Astrocyte (in vitro differentiated cells and primary cell): Measurements from ENCODE around the gene PAM.

ENCODE experiments used
- EZH2 ChIP-seq: IDR thresholded peaks from 2 replicates; pipeline ENCODE4 v1.6.1; 2012; ENCODE audit warnings: mild to moderate bottlenecking, low read length, inconsistent platforms; ENCODE audit not compliant: insufficient read depth
- TF ChIP-seq, protein P1 (sequence below): IDR thresholded peaks from 2 replicates; pipeline ENCODE4 v1.5.1; 2011; ENCODE audit warnings: low read depth, mild to moderate bottlenecking, inconsistent platforms, low read length, moderate library complexity; ENCODE audit not compliant: insufficient read depth

DNA sequence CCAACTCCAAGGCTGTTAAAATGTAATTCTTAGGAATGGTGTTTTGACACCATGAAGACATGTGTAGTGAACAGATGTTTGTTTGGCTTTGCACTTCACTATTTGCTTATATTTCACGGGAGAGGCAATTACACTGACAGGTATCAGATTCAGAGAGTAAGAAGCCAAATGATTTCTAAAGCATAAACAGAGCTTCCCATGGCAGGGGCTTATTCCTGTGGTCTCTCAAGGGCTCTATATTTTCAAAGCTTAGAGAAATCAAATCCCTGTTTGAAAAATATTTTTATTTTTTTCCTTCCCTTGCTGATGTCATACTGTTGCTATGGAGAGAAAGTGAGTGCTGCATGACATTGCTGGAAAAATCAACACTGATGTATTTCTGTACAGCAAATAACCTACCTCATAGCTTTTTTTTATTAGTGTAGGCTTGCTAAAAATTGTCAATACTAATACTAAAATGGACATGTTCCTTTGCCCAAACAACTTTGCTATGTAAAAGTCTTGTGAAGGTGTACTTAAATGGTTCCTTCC lies 203.4 kb downstream of the PAM start:
- TF ChIP-seq, protein P1, sequence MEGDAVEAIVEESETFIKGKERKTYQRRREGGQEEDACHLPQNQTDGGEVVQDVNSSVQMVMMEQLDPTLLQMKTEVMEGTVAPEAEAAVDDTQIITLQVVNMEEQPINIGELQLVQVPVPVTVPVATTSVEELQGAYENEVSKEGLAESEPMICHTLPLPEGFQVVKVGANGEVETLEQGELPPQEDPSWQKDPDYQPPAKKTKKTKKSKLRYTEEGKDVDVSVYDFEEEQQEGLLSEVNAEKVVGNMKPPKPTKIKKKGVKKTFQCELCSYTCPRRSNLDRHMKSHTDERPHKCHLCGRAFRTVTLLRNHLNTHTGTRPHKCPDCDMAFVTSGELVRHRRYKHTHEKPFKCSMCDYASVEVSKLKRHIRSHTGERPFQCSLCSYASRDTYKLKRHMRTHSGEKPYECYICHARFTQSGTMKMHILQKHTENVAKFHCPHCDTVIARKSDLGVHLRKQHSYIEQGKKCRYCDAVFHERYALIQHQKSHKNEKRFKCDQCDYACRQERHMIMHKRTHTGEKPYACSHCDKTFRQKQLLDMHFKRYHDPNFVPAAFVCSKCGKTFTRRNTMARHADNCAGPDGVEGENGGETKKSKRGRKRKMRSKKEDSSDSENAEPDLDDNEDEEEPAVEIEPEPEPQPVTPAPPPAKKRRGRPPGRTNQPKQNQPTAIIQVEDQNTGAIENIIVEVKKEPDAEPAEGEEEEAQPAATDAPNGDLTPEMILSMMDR = no peak
- no peak for TF ChIP-seq EZH2
